K562 (cell line): ENCODE results near the gene ATP8B2. TPM values are rescaled to one million over a fixed set of nuclear protein-coding genes. Genes with fewer than 3 reads are reported as not detected.

ENCODE experiments used
- ATF3 ChIP-seq, 2 experiments: fragments of 450-650 bp in 1 of 2; sonication (generic) in 1 of 2; formaldehyde crosslinking in 1 of 2; IDR thresholded peaks in 1 of 2; conservative IDR thresholded peaks in 1 of 2; 2 replicates each; pipeline versions ENCODE4 v1.6.1 to v1.8.1; 2016 to 2023; ENCODE audit warnings: mild to moderate bottlenecking in 2 of 2, moderate library complexity in 2 of 2, inconsistent platforms in 1 of 2, missing genetic modification reagents in 1 of 2
- JUND ChIP-seq, 2 experiments: IDR thresholded peaks; 2 replicates in 1 of 2; 3 replicates in 1 of 2; pipeline ENCODE4 v1.6.1; 2011; ENCODE audit warnings: borderline replicate concordance in 2 of 2, low read depth in 2 of 2, low read length in 2 of 2, improper control_type of control experiment in 1 of 2, missing biosample characterization in 1 of 2, missing genetic modification characterization in 1 of 2, missing genetic modification reagents in 1 of 2
- MAFG ChIP-seq: fragments of 450-650 bp; conservative IDR thresholded peaks from 2 replicates; pipeline ENCODE4 v1.6.1; 2016; ENCODE audit warnings: missing genetic modification characterization, missing compliant biosample characterization
- MAX ChIP-seq: sonication (generic); formaldehyde crosslinking; IDR thresholded peaks from 2 replicates; pipeline ENCODE4 v1.9.0; 2022; ENCODE audit warnings: mild to moderate bottlenecking, missing genetic modification reagents
- MEIS2 ChIP-seq: fragments of 450-650 bp; IDR thresholded peaks from 2 replicates; pipeline ENCODE4 v1.6.1; 2014; ENCODE audit warnings: mild to moderate bottlenecking; ENCODE audit not compliant: partially characterized antibody
- NFE2 ChIP-seq: IDR thresholded peaks from 2 replicates; pipeline ENCODE4 v1.6.1; 2014; ENCODE audit warnings: antibody characterized with exemption, low read depth
- RFX5 ChIP-seq: IDR thresholded peaks from 2 replicates; pipeline ENCODE4 v1.6.1; 2011; ENCODE audit warnings: low read depth, mild to moderate bottlenecking, improper control_type of control experiment, low read length
- SOX6 ChIP-seq: fragments of 450-650 bp; IDR thresholded peaks from 2 replicates; pipeline ENCODE4 v1.6.1; 2014; ENCODE audit warnings: mild to moderate bottlenecking
- ZNF316 ChIP-seq: fragments of 450-650 bp; IDR thresholded peaks from 2 replicates; pipeline ENCODE4 v1.6.1; 2016
- polyA plus RNA-seq, 8 experiments: library from polyadenylated mRNA; depleted of rRNA in 4 of 8; stranded (reverse) in 5 of 8; unstranded in 3 of 8; fragments of >200 nt; fragmentation: Nextera tagmentation in 2 of 8; fragmentation: Illumina TruSeq in 1 of 8; extraction: Ambion mirVana in 2 of 8; extraction: Trizol in 1 of 8; gene quantifications; 2 replicates each; pipeline versions ENCODE4 v1.2.1 to v1.2.3, GENCODE V29; 2011 to 2014; ENCODE audit warnings: inconsistent platforms in 1 of 8, missing spikeins in 1 of 8
- total RNA-seq, 7 experiments: library from RNA; depleted of rRNA in 6 of 7; stranded (reverse); fragments of >200 nt in 6 of 7; fragmentation: Illumina TruSeq in 2 of 7; extraction: Trizol in 2 of 7; gene quantifications; 2 replicates each; pipeline versions ENCODE4 v1.2.1 to v1.2.3, GENCODE V29; 2011 to 2021; ENCODE audit warnings: low replicate concordance in 1 of 7
- TF ChIP-seq, protein P1 (sequence below): fragments of 450-650 bp; IDR thresholded peaks from 2 replicates; pipeline ENCODE4 v1.6.1; 2016; ENCODE audit warnings: mild to moderate bottlenecking, moderate library complexity

The ATP8B2 gene
- total and polyA plus RNA-seq, 9 of the 15 experiments (the other 6 are each of a cell fraction or from before 2014, with no cell fraction given), result 0.27 to 33.2 (median 18.4) TPM

GRCh38 chr1:154304664-154305337 lies 20.5 kb upstream of the ATP8B2 start (continued):
- TF ChIP-seq, protein P1, sequence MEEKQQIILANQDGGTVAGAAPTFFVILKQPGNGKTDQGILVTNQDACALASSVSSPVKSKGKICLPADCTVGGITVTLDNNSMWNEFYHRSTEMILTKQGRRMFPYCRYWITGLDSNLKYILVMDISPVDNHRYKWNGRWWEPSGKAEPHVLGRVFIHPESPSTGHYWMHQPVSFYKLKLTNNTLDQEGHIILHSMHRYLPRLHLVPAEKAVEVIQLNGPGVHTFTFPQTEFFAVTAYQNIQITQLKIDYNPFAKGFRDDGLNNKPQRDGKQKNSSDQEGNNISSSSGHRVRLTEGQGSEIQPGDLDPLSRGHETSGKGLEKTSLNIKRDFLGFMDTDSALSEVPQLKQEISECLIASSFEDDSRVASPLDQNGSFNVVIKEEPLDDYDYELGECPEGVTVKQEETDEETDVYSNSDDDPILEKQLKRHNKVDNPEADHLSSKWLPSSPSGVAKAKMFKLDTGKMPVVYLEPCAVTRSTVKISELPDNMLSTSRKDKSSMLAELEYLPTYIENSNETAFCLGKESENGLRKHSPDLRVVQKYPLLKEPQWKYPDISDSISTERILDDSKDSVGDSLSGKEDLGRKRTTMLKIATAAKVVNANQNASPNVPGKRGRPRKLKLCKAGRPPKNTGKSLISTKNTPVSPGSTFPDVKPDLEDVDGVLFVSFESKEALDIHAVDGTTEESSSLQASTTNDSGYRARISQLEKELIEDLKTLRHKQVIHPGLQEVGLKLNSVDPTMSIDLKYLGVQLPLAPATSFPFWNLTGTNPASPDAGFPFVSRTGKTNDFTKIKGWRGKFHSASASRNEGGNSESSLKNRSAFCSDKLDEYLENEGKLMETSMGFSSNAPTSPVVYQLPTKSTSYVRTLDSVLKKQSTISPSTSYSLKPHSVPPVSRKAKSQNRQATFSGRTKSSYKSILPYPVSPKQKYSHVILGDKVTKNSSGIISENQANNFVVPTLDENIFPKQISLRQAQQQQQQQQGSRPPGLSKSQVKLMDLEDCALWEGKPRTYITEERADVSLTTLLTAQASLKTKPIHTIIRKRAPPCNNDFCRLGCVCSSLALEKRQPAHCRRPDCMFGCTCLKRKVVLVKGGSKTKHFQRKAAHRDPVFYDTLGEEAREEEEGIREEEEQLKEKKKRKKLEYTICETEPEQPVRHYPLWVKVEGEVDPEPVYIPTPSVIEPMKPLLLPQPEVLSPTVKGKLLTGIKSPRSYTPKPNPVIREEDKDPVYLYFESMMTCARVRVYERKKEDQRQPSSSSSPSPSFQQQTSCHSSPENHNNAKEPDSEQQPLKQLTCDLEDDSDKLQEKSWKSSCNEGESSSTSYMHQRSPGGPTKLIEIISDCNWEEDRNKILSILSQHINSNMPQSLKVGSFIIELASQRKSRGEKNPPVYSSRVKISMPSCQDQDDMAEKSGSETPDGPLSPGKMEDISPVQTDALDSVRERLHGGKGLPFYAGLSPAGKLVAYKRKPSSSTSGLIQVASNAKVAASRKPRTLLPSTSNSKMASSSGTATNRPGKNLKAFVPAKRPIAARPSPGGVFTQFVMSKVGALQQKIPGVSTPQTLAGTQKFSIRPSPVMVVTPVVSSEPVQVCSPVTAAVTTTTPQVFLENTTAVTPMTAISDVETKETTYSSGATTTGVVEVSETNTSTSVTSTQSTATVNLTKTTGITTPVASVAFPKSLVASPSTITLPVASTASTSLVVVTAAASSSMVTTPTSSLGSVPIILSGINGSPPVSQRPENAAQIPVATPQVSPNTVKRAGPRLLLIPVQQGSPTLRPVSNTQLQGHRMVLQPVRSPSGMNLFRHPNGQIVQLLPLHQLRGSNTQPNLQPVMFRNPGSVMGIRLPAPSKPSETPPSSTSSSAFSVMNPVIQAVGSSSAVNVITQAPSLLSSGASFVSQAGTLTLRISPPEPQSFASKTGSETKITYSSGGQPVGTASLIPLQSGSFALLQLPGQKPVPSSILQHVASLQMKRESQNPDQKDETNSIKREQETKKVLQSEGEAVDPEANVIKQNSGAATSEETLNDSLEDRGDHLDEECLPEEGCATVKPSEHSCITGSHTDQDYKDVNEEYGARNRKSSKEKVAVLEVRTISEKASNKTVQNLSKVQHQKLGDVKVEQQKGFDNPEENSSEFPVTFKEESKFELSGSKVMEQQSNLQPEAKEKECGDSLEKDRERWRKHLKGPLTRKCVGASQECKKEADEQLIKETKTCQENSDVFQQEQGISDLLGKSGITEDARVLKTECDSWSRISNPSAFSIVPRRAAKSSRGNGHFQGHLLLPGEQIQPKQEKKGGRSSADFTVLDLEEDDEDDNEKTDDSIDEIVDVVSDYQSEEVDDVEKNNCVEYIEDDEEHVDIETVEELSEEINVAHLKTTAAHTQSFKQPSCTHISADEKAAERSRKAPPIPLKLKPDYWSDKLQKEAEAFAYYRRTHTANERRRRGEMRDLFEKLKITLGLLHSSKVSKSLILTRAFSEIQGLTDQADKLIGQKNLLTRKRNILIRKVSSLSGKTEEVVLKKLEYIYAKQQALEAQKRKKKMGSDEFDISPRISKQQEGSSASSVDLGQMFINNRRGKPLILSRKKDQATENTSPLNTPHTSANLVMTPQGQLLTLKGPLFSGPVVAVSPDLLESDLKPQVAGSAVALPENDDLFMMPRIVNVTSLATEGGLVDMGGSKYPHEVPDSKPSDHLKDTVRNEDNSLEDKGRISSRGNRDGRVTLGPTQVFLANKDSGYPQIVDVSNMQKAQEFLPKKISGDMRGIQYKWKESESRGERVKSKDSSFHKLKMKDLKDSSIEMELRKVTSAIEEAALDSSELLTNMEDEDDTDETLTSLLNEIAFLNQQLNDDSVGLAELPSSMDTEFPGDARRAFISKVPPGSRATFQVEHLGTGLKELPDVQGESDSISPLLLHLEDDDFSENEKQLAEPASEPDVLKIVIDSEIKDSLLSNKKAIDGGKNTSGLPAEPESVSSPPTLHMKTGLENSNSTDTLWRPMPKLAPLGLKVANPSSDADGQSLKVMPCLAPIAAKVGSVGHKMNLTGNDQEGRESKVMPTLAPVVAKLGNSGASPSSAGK, result no peak
- TF ChIP-seq ATF3 (IDR thresholded peaks at IDR 0.05) (peak; percentile 72), ATF3 (CRISPR knock-in tag; conservative IDR thresholded peaks at IDR 0.05) (no peak), MAX (peak; percentile 55; the same call in 1 of the 2 replicates), JUND (IDR thresholded peaks at IDR 0.05; ENCODE audit: borderline replicate concordance, low read depth, low read length) (peak; percentile 15; the same call in 1 of the 2 replicates), JUND (tag; IDR thresholded peaks at IDR 0.05; ENCODE audit: borderline replicate concordance, low read depth, low read length) (0 out of 3 replicates have a peak, but pooled peaks have one; percentile 17), SOX6 (peak; percentile 58; the same call in 1 of the 2 replicates), NFE2 (peak; percentile 76; the same call in 1 of the 2 replicates), RFX5 (no peak), MEIS2 (no peak), ZNF316 (peak; percentile 29; the same call in 1 of the 2 replicates), MAFG (tag) (0 out of 2 replicates have a peak, but pooled peaks have one; percentile 15)
